H9 (cell line): Measurements from ENCODE around the gene BLOC1S1. TPM values are rescaled to one million over a fixed set of nuclear protein-coding genes. Genes with fewer than 3 reads are reported as not detected.

Source experiments
- DNase-seq: peaks from one replicate; pipeline ENCODE4 v3.0.0-alpha.2; 2017
- H2AFZ ChIP-seq: one replicate; pipeline ENCODE4 v1.6.1; 2013; ENCODE audit warnings: mild to moderate bottlenecking, low read length, control low read depth, moderate library complexity
- H2AK5ac ChIP-seq: 2 replicates; pipeline ENCODE4 v1.6.1; 2013; ENCODE audit warnings: low read length, control low read depth, mixed read lengths; ENCODE audit not compliant: insufficient read length
- H2BK120ac ChIP-seq: one replicate; pipeline ENCODE4 v1.6.1; 2013; ENCODE audit warnings: low read depth, mild to moderate bottlenecking, low read length, control low read depth, inconsistent platforms; ENCODE audit not compliant: poor library complexity, severe bottlenecking
- H2BK12ac ChIP-seq: 2 replicates; pipeline ENCODE4 v1.6.1; 2013; ENCODE audit warnings: low read length, control low read depth, mixed read lengths, low read depth; ENCODE audit not compliant: insufficient read length
- H2BK15ac ChIP-seq: 2 replicates; pipeline ENCODE4 v1.6.1; 2013; ENCODE audit warnings: low read depth, low read length, control low read depth
- H2BK20ac ChIP-seq: one replicate; pipeline ENCODE4 v1.6.1; 2013; ENCODE audit warnings: low read depth, mild to moderate bottlenecking, low read length, control low read depth, inconsistent platforms; ENCODE audit not compliant: poor library complexity, severe bottlenecking
- H2BK5ac ChIP-seq: 2 replicates; pipeline ENCODE4 v1.6.1; 2013; ENCODE audit warnings: low read length, control low read depth, mixed read lengths; ENCODE audit not compliant: insufficient read length
- H3K14ac ChIP-seq: 2 replicates; pipeline ENCODE4 v1.6.1; 2013; ENCODE audit warnings: low read length, control low read depth; ENCODE audit not compliant: insufficient read depth
- H3K18ac ChIP-seq: 2 replicates; pipeline ENCODE4 v1.6.1; 2013; ENCODE audit warnings: low read depth, mild to moderate bottlenecking, mixed read lengths, low read length, control low read depth; ENCODE audit not compliant: insufficient read length
- H3K23ac ChIP-seq: 2 replicates; pipeline ENCODE4 v1.6.1; 2013; ENCODE audit warnings: low read length, control low read depth, mixed read lengths, low read depth; ENCODE audit not compliant: insufficient read length
- H3K23me2 ChIP-seq: 2 replicates; pipeline ENCODE4 v1.6.1; 2013; ENCODE audit warnings: low read depth, mild to moderate bottlenecking, mixed read lengths, low read length, control low read depth; ENCODE audit not compliant: insufficient read length, poor library complexity, severe bottlenecking
- H3K27ac ChIP-seq: 2 replicates; pipeline ENCODE4 v1.5.1; 2013; ENCODE audit warnings: low read length, control low read depth, mixed read lengths, low read depth; ENCODE audit not compliant: insufficient read length
- H3K27me3 ChIP-seq: 2 replicates; pipeline ENCODE4 v1.6.1; 2013; ENCODE audit warnings: low read length, control low read depth, inconsistent platforms; ENCODE audit not compliant: insufficient read depth
- H3K4ac ChIP-seq: 2 replicates; pipeline ENCODE4 v1.6.1; 2013; ENCODE audit warnings: low read depth, mild to moderate bottlenecking, control low read depth, inconsistent platforms, low read length, moderate library complexity
- H3K4me1 ChIP-seq: 2 replicates; pipeline ENCODE4 v1.6.1; 2013; ENCODE audit warnings: low read length, control low read depth, inconsistent platforms; ENCODE audit not compliant: insufficient read depth
- H3K4me2 ChIP-seq: 2 replicates; pipeline ENCODE4 v1.6.1; 2013; ENCODE audit warnings: low read length, control low read depth, mixed read lengths; ENCODE audit not compliant: insufficient read length, insufficient read depth
- H3K56ac ChIP-seq: 2 replicates; pipeline ENCODE4 v1.6.1; 2013; ENCODE audit warnings: low read depth, mild to moderate bottlenecking, mixed read lengths, low read length, control low read depth; ENCODE audit not compliant: insufficient read length
- H3K79me1 ChIP-seq: 2 replicates; pipeline ENCODE4 v1.6.1; 2013; ENCODE audit warnings: low read depth, mild to moderate bottlenecking, moderate library complexity, low read length, control low read depth, inconsistent platforms; ENCODE audit not compliant: insufficient read depth, poor library complexity, severe bottlenecking
- H3K79me2 ChIP-seq: 2 replicates; pipeline ENCODE4 v1.6.1; 2013; ENCODE audit warnings: low read length, control low read depth, inconsistent platforms; ENCODE audit not compliant: insufficient read depth
- H3K9ac ChIP-seq: 2 replicates; pipeline ENCODE4 v1.6.1; 2013; ENCODE audit warnings: low read length, control low read depth, mixed read lengths; ENCODE audit not compliant: insufficient read length; ENCODE audit errors: extremely low read depth
- H3K9me3 ChIP-seq: one replicate; pipeline ENCODE4 v1.6.1; 2013; ENCODE audit warnings: low read depth, low read length, inconsistent platforms; ENCODE audit not compliant: control insufficient read depth
- H3T11ph ChIP-seq: one replicate; pipeline ENCODE4 v1.6.1; 2013; ENCODE audit warnings: mild to moderate bottlenecking, low read length, control low read depth, inconsistent platforms
- H4K20me1 ChIP-seq: one replicate; pipeline ENCODE4 v1.6.1; 2013; ENCODE audit not compliant: control insufficient read depth, insufficient read length, insufficient read depth
- H4K5ac ChIP-seq: 2 replicates; pipeline ENCODE4 v1.6.1; 2013; ENCODE audit warnings: low read depth, mild to moderate bottlenecking, mixed read lengths, low read length, control low read depth; ENCODE audit not compliant: insufficient read length
- H4K8ac ChIP-seq: replicated peaks from 2 replicates; pipeline ENCODE4 v1.6.1; 2013; ENCODE audit warnings: low read length, control low read depth, mixed read lengths, low read depth; ENCODE audit not compliant: insufficient read length
- H4K91ac ChIP-seq: 2 replicates; pipeline ENCODE4 v1.6.1; 2013; ENCODE audit warnings: low read depth, mild to moderate bottlenecking, moderate library complexity, mixed read lengths, low read length, control low read depth; ENCODE audit not compliant: insufficient read length
- H3K27ac Mint-ChIP-seq, 3 experiments: 2 replicates in 2 of 3; 3 replicates in 1 of 3; pipeline ENCODE4 v1.8.0; 2020 to 2021; ENCODE audit warnings: mixed read lengths in 3 of 3, mild to moderate bottlenecking in 1 of 3, moderate library complexity in 1 of 3
- H3K27me3 Mint-ChIP-seq: 2 replicates; pipeline ENCODE4 v1.8.0; 2021; ENCODE audit warnings: low read depth, mild to moderate bottlenecking, moderate library complexity, mixed read lengths
- H3K36me3 Mint-ChIP-seq, 3 experiments: 2 replicates in 2 of 3; 3 replicates in 1 of 3; pipeline ENCODE4 v1.8.0; 2020 to 2021; ENCODE audit warnings: low read depth in 3 of 3, mixed read lengths in 3 of 3; ENCODE audit not compliant: insufficient read depth in 1 of 3
- H3K4me1 Mint-ChIP-seq, 2 experiments: 2 replicates each; pipeline ENCODE4 v1.8.0; 2020; ENCODE audit warnings: mixed read lengths in 2 of 2
- H3K4me3 Mint-ChIP-seq, 2 experiments: 2 replicates in 1 of 2; 3 replicates in 1 of 2; pipeline ENCODE4 v1.8.0; 2020 to 2021; ENCODE audit warnings: mild to moderate bottlenecking in 2 of 2, mixed read lengths in 2 of 2, moderate library complexity in 1 of 2
- H3K9me3 Mint-ChIP-seq, 2 experiments: 2 replicates in 1 of 2; 3 replicates in 1 of 2; pipeline ENCODE4 v1.8.0; 2020; ENCODE audit warnings: mild to moderate bottlenecking in 2 of 2, mixed read lengths in 2 of 2, moderate library complexity in 1 of 2
- WGBS: extraction: QIAGEN DNeasy Blood & Tissue Kit; methylation state at CpG from one replicate; pipeline ENCODE4 v1.1.7; 2013; ENCODE audit warnings: missing lambda C conversion rate, low lambda C conversion rate, mixed read lengths; ENCODE audit not compliant: insufficient read length; ENCODE audit errors: extremely low coverage; 5-methylcytosine and 5-hydroxymethylcytosine counted together
- total RNA-seq: library from RNA; stranded (reverse); gene quantifications from 2 replicates; pipeline ENCODE4 v1.2.1, GENCODE V29; 2021
- TF ChIP-seq, protein P1 (sequence below): fragments of 200-600 bp; sonication (generic); conservative IDR thresholded peaks from 3 replicates; pipeline ENCODE4 v1.8.0; 2021; ENCODE audit warnings: antibody characterized with exemption, mild to moderate bottlenecking

The BLOC1S1 gene
- total RNA-seq, 1 experiment from 2014 or later: 108 TPM

DNA sequence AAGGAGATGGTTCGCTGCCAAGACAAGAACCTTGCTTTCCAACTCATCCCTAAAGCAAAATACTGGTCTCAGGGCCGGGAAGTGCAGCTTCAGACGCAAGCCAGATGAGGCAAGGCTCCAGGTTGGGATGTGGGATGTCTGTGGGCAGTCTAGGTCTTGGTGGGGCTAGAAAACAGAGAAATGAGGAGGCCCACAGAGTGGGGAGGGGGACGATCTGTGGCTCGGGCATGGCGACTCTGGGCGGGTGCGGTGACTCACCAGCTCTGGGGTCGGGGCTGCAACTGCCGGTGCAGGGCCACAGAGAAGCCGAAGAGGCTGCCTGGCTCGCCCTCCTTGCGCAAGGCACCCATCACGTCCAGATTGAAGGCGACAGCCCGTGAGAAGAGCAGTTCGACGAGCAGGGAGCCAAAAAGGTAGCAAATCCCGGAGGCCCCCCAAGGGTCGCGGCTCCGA lies 8.6 kb upstream of the BLOC1S1 start:
- Mint-ChIP-seq H3K27me3 (peaks cover 25% of the 10 kb centered on the region), H3K9me3 (no peaks in the 10 kb centered on the region), H3K4me1 (peaks cover 42 to 45% of the 10 kb centered on the region in 2 experiments), H3K4me3 (peak overlapping the region; percentile 92 to 98), H3K36me3 (peaks cover 3 to 11% (median 8%) of the 10 kb centered on the region in 3 experiments; a peak in 4 of 7 replicates), H3K27ac (peak overlapping the region in 2 of 3 experiments; percentile 41 to 87; a peak in 3 of 7 replicates)
- H4K20me1 ChIP-seq: peaks cover 7% of the 10 kb centered on the region
- H3K27ac ChIP-seq: no peak overlapping the region
- H2AFZ ChIP-seq: no peak overlapping the region
- DNase-seq: peak; percentile 63
- H3K79me2 ChIP-seq: no peaks in the 10 kb centered on the region; the same call in 1 of the 2 replicates
- H3K9me3 ChIP-seq: no peaks in the 10 kb centered on the region
- no CpG with 5 or more reads among the region's 22 CpGs for WGBS
- H3K27me3 ChIP-seq: no peaks in the 10 kb centered on the region; the same call in 1 of the 2 replicates
- H3K9ac ChIP-seq: peak overlapping the region; percentile 39
- H4K91ac ChIP-seq: no peak overlapping the region
- no peak overlapping the region for H2BK120ac ChIP-seq
- H2BK5ac ChIP-seq: no peak overlapping the region
- peak overlapping the region; percentile 32 for H3K18ac ChIP-seq
- no peak overlapping the region for H3T11ph ChIP-seq
- no peak overlapping the region for H2BK20ac ChIP-seq
- no peak overlapping the region for H2BK12ac ChIP-seq
- no peak overlapping the region for H4K8ac ChIP-seq
- no peak overlapping the region for H2AK5ac ChIP-seq
- no peak overlapping the region for H3K4ac ChIP-seq
- TF ChIP-seq, protein P1, sequence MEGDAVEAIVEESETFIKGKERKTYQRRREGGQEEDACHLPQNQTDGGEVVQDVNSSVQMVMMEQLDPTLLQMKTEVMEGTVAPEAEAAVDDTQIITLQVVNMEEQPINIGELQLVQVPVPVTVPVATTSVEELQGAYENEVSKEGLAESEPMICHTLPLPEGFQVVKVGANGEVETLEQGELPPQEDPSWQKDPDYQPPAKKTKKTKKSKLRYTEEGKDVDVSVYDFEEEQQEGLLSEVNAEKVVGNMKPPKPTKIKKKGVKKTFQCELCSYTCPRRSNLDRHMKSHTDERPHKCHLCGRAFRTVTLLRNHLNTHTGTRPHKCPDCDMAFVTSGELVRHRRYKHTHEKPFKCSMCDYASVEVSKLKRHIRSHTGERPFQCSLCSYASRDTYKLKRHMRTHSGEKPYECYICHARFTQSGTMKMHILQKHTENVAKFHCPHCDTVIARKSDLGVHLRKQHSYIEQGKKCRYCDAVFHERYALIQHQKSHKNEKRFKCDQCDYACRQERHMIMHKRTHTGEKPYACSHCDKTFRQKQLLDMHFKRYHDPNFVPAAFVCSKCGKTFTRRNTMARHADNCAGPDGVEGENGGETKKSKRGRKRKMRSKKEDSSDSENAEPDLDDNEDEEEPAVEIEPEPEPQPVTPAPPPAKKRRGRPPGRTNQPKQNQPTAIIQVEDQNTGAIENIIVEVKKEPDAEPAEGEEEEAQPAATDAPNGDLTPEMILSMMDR: no peak
- no peak overlapping the region for H4K5ac ChIP-seq
- peak overlapping the region; percentile 88 for H3K4me2 ChIP-seq
- no peak overlapping the region for H2BK15ac ChIP-seq
- peaks cover 16% of the 10 kb centered on the region for H3K23me2 ChIP-seq
- peaks cover 5% of the 10 kb centered on the region for H3K79me1 ChIP-seq
- H3K23ac ChIP-seq: no peak overlapping the region
- H3K56ac ChIP-seq: no peak overlapping the region
- no peak overlapping the region for H3K14ac ChIP-seq
- 0 out of 2 replicates have a peak, but pooled peaks cover 2% of the 10 kb centered on the region for H3K4me1 ChIP-seq
